HG03342 (cell line): Measurements from ENCODE around the gene RAET1E.
"Not testable (repeated sequence)": the region's sequence is repeated elsewhere in the genome, so short reads cannot be mapped to it uniquely, and the experiment has no call there.

Experiments used
- ATAC-seq: cut with Tn5 transposase; IDR thresholded peaks from one replicate; pipeline ENCODE4 v1.9.1; 2021; ENCODE audit warnings: mild to moderate bottlenecking, moderate library complexity; ENCODE audit not compliant: unreplicated experiment

RAET1E gene

GRCh38 chr6:149910721-149911151 lies 12.8 kb upstream of the RAET1E start:
- no peak for ATAC-seq

DNA sequence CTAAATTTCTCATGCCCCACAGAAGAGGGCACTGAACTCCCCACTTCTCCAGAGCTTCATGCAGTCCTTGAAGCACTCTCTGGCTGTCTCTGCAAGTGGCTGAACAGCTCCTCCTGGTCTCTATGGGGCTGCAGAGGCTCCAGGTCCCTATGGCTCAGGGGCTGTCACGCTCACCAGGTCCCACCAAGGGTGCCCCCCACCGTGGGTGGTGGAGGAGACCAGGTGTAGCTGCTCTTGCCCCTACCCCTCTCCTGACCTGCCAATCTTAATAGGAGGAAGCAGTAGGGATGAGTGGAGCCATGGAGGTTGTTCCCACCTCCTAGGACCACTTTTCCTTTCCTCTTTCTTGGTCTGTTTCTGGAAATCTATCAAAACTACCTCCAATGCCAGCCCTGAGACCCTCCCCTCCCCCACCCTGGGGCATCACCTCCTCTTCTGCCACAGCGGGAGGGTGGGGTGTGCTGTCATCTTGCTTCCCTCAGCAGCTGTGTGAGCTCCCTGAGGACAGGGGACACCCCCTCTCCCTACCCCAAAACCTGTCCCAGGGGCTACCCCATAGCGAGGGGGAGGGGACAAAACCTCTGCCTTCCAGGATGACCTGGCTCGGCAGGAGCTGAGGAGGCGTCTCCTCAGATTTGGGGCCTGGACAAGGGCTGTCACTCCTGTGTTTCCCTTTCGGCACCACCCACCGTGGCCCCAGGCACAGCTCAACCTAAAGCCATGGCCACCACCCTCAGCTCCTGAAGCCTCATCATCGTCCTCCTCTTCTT lies 12.0 kb upstream of the RAET1E start:
- ATAC-seq, result no peak

DNA sequence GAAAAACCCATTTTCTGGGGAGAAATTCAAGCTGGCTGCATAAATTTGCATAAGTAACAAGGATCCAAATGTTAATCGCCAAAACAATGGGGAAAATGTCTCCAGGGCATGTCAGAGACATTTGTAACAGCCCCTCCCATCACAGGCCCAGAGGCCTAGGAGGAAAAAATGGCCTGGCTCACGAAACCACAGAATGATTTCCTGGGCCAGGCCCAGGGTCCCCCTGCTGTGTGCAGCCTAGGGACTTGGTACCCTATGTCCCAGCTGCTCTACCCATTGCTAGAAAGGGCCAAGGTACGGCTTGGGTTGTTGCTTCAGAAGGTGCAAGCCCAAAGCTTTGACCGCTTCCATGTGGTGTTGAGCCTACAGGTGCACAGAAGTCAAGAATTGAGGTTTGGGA lies 10.6 kb upstream of the RAET1E start:
- not testable (repeated sequence) for ATAC-seq

- ATAC-seq, result no peak
Measured at GRCh38 chr6:149907317-149907716, 9.4 kb upstream of the RAET1E start.

DNA sequence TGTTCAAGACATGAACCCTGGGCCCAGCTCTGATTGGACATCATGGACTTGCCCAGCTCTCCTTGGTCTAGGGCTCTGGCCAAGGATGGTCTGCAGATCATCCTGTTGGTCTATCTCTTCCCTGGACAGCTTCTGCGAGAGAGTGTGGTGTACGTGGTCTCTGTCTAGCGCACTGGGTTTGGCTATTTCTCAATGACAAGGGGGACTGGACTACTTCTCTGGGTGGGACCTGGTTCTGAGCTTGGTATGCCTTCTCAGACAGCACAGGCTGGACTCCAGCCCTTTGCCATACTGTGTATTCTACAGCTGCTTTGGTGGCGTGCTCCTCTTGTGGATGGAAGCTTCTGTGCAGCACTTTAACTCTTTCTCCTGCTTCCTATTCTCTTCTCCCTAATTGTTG lies 8.5 kb upstream of the RAET1E start:
- no peak for ATAC-seq

DNA sequence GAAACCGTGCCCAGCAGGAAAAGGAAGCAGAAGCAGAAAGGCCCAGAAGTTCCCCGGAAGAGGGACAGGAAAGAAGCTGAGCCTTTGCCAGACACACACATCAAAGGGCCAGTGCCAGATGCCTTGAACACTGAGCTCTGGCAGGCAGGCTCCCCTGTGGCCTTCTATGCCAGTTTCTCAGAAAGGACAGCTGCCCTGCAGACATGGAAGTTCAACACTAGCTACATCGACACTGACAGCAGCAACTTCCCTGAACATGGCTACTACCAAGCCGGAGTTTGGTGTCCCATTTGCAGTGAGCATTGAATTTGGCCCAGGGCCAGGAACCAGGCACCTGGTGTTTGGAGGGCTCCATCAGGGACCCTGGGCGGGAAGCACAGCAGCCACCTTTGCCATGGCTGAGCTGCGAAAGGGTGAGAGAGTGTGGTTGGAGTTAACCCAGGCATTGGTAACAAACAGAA lies 8.0 kb upstream of the RAET1E start:
- ATAC-seq, result no peak

DNA sequence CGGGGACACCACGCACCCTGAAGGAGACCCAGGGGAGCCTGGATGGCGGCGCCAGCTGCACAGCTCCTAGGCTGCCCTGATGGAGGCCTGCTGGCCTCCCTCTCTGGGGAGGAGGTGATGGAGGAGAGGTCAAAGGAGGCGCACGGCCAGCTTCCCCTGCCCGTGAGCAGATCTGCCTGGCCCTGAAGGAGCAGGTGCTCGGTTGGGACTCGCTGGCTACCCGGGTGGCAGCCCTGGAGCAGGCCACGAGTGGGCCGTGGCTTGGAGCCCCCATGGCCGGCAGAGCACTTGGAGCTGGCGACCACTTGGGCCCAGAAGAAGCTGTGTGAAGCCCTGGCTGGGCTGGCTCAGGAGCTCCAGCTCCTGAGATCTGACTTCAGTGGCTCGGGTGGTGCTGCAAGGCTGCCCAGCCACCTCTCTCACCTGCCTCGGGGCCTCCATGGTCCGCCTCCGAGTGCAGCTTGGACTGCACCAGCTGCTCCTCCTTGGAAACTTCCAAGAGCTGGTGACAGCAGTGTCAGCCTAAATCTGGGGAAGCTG lies 7.5 kb upstream of the RAET1E start:
- no peak for ATAC-seq

DNA sequence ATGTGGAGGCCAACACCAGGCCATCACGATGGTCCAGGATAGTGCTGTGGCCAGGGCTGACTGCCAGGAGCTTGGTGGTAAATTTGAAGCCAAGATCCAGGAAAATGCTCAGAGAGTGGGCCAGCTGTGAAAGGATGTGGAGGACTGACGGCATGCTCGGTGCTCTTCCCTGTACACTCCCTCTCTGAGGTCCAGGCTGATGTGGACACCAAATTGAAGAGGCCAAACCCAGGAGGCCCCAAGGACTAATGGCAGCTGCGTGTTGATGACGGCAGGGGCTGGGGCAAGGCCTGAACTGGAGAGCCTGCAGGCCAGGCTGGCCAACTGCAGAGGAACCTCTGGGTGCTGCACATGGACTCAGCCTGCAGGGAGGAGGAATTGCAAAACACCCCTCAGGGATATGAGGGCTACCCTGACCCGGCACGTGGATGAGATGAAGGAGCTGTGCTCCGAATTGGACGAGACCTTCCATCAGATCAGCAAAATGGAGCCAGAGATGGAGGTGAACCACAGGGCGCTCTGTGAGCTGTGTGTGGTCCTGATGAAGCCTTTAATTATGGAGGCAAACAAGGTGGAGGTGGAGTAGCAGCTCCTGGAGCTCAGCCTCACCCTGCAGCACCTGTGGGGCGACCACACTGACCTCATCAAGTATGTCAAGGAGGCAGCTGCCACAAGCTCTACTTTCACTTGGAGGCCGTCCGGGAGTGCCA lies 6.9 kb upstream of the RAET1E start:
- no peak for ATAC-seq

- no peak for ATAC-seq
Measured at GRCh38 chr6:149903938-149904611, 6.2 kb upstream of the RAET1E start.

DNA sequence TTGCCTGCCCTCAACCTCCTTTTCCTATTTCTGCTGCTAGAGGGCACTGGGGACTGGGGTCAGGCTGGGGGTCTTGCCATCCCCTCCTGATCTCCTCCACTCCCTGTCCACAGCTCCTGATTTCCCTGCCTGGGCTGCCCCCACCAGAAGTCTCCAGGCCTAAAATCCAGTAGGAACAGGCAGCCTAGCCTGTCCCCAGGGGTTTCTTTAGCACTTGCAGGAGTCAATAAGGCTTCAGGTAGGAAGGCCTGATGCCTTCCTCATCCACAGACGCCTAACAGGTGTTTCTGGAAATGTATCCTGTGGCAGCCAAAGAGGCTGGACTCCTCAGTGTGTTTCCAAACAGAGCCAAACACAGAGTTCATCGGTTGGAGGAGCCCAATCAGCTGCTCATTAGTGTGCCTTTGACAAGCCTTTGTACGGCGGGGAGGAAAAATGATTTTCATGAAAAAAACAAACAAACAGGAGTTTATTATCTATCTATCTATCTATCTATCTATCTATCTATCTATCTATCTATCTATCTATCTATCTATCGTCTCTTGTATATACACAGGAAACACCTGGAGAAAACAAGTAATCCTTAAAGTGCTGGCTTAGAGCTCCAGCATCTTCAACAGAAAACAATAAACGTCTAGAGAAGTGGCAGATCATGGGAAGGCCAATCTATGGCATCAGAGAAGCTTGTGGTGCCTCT lies 3.7 kb upstream of the RAET1E start:
- no peak for ATAC-seq

GRCh38 chr6:149900620-149901443 lies 2.9 kb upstream of the RAET1E start:
- ATAC-seq, result no peak

- ATAC-seq, result no peak
Measured at GRCh38 chr6:149899926-149900619, 2.2 kb upstream of the RAET1E start.

- no peak for ATAC-seq
Measured at GRCh38 chr6:149899486-149899885, 1.6 kb upstream of the RAET1E start.

DNA sequence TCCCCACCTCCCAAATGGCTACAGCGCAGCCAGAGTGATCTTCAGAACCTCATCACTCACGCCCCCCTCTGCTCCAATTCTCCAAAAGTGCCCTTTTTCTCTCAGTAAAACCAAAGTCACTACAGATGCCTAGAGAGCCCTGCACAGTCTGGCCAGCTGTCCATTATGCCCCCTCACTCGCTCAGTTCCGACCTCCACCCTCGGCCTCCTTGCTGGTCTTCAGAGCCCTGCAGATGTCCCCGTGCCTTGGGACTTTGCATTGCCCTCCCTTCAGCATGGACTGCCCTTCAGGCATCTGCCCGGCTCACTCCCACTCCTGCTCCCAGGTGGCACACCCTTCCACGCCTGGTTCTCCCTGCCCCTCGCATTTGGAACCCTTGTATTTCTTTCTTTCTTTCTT lies 1.1 kb upstream of the RAET1E start:
- ATAC-seq, result no peak

GRCh38 chr6:149897015-149897697 lies 757 bp downstream of the RAET1E start:
- no peak for ATAC-seq

GRCh38 chr6:149896491-149896890 lies 1.4 kb downstream of the RAET1E start:
- no peak for ATAC-seq

DNA sequence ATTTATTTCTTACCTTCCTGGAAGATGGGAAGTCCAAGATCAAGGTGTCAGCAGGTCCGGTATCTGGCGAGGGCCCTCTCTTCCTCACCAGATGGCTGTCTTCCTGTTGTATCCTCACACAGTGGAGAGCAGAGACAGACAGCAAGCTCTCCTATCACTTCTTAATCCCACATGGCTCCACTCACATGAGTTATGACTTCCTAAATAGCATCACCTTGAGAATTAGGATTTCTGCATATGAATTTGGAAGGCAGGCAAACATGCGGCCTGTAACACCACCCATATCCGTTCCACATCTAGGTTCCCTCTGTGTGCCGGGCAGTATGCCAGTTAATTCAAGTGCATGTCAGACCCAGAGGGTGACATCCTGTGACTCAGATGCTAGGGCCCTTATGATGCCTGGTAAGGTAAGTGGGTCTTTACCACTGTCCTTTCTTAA lies 2.1 kb downstream of the RAET1E start:
- ATAC-seq, result no peak

DNA sequence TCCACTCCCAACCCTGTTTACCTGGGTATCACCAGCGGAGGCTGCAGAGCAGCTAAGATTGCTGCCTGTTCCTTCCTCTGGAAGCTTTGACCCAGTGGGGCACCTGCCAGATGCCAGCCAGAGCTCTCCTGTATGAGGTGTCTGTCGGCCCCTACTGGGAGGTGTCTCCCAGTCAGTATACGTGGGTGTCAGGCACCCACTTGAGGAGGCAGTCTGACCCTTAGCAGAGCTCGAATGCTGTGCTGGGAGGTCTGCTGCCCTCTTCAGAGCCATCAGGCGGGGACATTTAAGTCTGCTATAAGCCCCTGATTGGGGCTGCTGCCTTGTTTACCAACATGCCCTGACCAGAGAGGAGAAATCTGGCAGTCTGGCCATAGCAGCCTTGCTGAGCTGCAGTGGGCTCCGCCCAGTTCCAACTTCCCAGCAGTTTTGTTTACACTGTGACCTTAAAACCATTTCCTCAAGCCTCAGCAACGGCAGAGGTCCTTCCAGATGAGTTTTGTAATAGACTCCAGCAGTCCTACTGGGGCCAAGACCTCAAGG lies 2.8 kb downstream of the RAET1E start:
- ATAC-seq, result no peak
